OCI-LY7 (cell line): ENCODE results near the gene LSMEM2.

ENCODE experiments used
- EZH2phosphoT487 ChIP-seq: fragments of 200-600 bp; sonication (generic); IDR thresholded peaks from 2 replicates; pipeline ENCODE4 v1.6.1; 2018; ENCODE audit warnings: low read depth, borderline replicate concordance, mild to moderate bottlenecking, mixed run types, antibody characterized with exemption, low read length, moderate library complexity, mixed read lengths
- TF ChIP-seq, protein P1 (sequence below): fragments of 200-600 bp; sonication (generic); conservative IDR thresholded peaks from 2 replicates; pipeline ENCODE4 v1.5.1; 2014; ENCODE audit warnings: mild to moderate bottlenecking, antibody characterized with exemption, low read length, moderate library complexity, mixed read lengths

DNA sequence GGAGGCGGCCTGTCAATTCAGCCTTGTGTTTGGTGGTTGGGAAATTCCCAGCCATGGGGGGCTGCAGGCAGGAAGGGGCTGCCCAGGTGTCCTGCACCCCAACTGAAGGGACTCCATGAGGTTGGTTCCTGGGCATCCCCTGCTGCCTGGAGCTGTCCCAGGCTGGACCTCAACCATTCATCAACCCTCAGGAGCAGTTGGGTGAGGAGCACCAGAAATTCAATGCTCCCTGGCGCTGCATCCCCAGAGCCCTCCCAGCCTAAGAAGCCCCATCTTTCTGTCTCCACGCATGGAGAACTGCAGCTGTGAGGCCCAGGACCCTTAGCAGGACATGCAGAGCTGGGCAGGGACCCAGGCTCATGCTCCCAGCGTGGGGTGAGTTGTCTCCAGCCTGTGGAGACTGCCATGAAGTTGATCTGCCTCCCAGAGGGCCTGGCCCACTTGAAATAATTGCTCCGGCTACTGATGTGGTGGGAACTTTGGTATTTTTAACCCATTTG is 17.9 kb upstream of the LSMEM2 start:
- TF ChIP-seq, protein P1, sequence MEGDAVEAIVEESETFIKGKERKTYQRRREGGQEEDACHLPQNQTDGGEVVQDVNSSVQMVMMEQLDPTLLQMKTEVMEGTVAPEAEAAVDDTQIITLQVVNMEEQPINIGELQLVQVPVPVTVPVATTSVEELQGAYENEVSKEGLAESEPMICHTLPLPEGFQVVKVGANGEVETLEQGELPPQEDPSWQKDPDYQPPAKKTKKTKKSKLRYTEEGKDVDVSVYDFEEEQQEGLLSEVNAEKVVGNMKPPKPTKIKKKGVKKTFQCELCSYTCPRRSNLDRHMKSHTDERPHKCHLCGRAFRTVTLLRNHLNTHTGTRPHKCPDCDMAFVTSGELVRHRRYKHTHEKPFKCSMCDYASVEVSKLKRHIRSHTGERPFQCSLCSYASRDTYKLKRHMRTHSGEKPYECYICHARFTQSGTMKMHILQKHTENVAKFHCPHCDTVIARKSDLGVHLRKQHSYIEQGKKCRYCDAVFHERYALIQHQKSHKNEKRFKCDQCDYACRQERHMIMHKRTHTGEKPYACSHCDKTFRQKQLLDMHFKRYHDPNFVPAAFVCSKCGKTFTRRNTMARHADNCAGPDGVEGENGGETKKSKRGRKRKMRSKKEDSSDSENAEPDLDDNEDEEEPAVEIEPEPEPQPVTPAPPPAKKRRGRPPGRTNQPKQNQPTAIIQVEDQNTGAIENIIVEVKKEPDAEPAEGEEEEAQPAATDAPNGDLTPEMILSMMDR = no peak
- TF ChIP-seq EZH2phosphoT487 = no peak
